ENCODE results near the gene AMZ1. TPM values are rescaled to one million over a fixed set of nuclear protein-coding genes. Genes with fewer than 3 reads are reported as not detected.

AMZ1 gene
- total RNA-seq, 4 donors from 2014 or later, result 0.39 to 1.7 (median 1.2) TPM

DNA sequence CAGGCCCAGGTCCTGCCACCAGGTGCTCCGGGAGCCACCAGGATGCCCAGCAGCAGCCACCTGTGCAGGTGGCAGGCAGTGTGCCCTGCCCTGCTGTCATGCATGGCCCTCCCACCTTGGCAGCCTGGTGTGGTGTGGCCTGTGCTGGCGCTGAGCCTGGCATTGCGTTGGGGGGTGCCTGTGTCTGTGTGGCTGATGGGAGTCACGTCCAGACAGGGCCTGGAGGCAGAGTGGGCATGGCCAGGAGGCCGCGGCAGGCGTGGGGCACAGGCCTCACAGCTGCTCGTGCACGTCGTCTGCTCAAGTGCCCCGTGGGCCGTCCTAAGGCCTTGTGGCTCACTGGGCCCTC, 47.5 kb upstream of the AMZ1 start:
- no peaks in the 10 kb centered on the region for H3K36me3 ChIP-seq
- H3K27ac ChIP-seq, result peak overlapping the region in 2 of 4 donors; percentile 70 to 76
- peaks cover 0 to 89% (median 61%) of the 10 kb centered on the region in 4 donors for H3K4me1 ChIP-seq
- WGBS, 2 donors, result 86% methylated on average over 5 of the region's 12 CpGs; no CpG with 5 or more reads in 1 of the 2 donors
- H3K4me3 ChIP-seq, result no peak overlapping the region
- no peaks in the 10 kb centered on the region for H3K27me3 ChIP-seq
- H3K9me3 ChIP-seq, result no peaks in the 10 kb centered on the region
- DNase-seq (ENCODE audit: low spot score in 2 of 2), result no peak
- TF ChIP-seq, protein P1, sequence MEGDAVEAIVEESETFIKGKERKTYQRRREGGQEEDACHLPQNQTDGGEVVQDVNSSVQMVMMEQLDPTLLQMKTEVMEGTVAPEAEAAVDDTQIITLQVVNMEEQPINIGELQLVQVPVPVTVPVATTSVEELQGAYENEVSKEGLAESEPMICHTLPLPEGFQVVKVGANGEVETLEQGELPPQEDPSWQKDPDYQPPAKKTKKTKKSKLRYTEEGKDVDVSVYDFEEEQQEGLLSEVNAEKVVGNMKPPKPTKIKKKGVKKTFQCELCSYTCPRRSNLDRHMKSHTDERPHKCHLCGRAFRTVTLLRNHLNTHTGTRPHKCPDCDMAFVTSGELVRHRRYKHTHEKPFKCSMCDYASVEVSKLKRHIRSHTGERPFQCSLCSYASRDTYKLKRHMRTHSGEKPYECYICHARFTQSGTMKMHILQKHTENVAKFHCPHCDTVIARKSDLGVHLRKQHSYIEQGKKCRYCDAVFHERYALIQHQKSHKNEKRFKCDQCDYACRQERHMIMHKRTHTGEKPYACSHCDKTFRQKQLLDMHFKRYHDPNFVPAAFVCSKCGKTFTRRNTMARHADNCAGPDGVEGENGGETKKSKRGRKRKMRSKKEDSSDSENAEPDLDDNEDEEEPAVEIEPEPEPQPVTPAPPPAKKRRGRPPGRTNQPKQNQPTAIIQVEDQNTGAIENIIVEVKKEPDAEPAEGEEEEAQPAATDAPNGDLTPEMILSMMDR (IDR thresholded peaks at IDR 0.05), result no peak
- TF ChIP-seq POLR2A (IDR thresholded peaks at IDR 0.05) (no peak), EP300 (IDR thresholded peaks at IDR 0.05) (no peak)

DNA sequence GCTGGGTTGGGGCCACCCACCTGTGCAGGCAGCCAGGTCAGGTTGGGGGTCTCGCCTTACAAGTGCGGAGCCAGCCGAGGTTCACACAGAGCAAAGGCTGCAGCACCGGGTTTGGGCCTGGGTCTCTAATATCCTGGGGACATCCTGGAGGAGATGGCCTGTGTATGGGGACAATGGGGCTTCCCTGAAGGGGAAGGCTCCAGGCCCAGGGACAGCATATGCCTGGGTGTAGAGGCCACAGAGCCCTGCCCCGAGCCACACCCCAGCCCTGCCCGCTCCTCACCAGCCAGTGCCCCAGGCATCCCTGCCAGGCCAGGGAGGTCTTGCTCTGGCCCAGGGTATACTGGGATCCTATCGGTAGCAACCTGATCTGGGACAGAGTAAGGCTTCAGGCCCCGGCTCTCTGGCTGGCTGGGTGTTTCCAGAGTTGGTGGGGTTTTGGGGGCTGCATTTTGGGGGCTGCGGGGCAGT, 47.1 kb upstream of the AMZ1 start:
- Histone ChIP-seq H3K27me3 (no peaks in the 10 kb centered on the region), H3K36me3 (no peaks in the 10 kb centered on the region), H3K4me1 (peaks cover 0 to 84% (median 61%) of the 10 kb centered on the region in 4 donors), H3K9me3 (no peaks in the 10 kb centered on the region), H3K27ac (peak overlapping the region in 3 of 4 donors; percentile 49 to 76 (median 70)), H3K4me3 (peak overlapping the region in 2 of 4 donors; percentile 22 to 37)
- WGBS, 2 donors, result 76 to 87% methylated on average over 3 to 5 of the region's 9 CpGs
- TF ChIP-seq, protein P1 (IDR thresholded peaks at IDR 0.05), result no peak
- TF ChIP-seq POLR2A (IDR thresholded peaks at IDR 0.05) (no peak), EP300 (IDR thresholded peaks at IDR 0.05) (no peak)
- no peak for DNase-seq (ENCODE audit: low spot score in 2 of 2)

DNA sequence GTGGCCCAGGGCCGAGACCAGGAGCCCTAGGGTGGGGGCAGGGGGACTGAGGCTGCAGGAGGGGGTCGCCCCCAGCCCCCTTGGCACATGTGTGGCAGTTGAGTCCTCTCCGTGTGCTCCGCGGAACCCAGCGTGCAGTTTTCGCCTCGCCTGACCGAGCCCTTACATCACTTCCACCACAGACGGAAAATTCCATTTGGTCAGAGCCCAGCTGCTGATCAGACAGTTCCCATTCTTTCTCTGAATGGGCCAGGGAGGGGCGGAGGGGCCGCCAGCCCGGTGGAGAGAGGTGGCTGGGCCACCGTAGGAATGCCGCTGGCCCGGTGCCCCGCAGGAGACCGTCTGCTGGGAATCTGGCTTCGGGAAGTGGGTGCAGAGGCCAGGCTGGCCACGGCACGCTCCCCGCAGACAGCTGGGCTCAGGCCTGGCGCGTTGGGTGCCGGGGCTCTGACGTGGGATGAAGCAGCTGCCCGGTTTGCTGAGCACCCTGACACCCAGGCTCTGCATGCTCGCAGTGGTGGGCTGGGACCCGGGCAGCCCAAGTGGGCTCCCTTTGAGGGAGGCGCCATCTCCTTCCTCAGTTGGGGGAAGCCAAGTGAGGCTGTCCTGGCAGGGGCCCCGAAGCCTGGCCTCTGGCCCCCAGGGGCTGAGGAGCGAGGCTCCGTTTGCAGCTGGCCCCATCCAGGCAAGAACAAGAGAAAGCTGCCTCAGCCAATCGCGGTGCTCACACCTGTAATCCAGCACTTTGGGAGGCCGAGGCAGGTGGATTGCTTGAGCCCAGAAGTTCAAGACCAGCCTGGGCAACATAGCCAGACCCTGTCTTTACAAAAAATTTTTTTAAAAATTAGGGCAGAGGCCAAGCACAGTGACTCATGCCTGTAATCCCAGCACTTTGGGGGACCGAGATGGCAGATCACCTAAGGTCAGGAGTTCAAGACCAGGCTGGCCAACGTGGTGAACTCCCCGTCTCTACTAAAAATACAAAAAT, 46.3 kb upstream of the AMZ1 start:
- 30 to 33% methylated on average over 33 to 36 of the region's 39 CpGs for WGBS, 2 donors
- Histone ChIP-seq H3K27ac (peak overlapping the region in 3 of 4 donors; percentile 49 to 76 (median 70)), H3K36me3 (peaks cover 0 to 2% (median 0%) of the 10 kb centered on the region in 3 donors), H3K9me3 (no peaks in the 10 kb centered on the region), H3K27me3 (no peaks in the 10 kb centered on the region), H3K4me1 (peaks cover 0 to 76% (median 59%) of the 10 kb centered on the region in 4 donors), H3K4me3 (peak overlapping the region in 2 of 4 donors; percentile 22 to 37)
- DNase-seq (ENCODE audit: low spot score in 2 of 2), result peak; percentile 71 to 81
- TF ChIP-seq POLR2A (IDR thresholded peaks at IDR 0.05) (peak in 1 of 2 donors; percentile 20), EP300 (IDR thresholded peaks at IDR 0.05) (peak; percentile 91 to 98)
- TF ChIP-seq, protein P1 (IDR thresholded peaks at IDR 0.05), result peak in 1 of 5 experiments; percentile 28

DNA sequence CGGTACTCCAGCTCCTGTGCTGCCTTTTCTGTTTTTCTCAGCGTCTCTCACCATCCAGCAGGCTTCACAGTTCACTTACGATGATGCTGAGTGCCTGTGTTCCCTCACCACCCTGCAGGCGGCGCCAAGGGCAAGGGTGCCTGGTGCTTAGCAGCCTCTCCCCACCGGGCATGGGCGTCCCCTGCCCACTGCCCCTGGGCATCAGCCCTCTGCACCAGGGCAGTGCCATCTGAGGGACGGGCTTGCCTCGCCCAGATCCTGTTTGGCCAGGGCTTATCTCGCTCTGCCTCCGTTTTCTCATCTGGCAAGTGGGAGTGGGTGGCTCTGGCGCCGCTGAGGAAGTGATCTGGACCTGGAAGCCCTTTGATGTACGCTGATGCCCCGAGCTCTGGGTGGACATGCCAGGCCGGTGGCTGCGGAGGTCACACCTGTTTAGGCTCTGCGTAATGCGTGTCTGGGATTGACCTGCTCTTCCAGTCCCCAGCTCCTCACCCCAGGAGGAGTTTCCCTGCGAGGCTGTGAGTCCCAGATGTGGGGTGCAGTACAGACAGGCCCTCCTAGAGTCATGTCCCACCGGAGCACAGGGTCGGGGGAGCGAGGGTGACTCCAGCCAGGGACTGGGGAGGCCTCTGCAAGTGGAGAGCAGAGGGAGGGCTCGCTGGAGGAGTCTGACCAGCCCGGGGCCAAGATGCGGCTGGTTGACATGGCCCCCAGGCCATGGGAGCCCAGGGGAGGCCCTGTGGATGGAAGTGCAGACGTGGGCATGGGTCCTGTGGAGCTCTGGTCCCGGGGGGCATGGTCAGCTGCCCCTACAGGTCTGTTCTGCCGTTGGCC, 44.4 kb upstream of the AMZ1 start:
- Histone ChIP-seq H3K4me3 (no peak overlapping the region), H3K36me3 (peaks cover 0 to 21% (median 9%) of the 10 kb centered on the region in 3 donors), H3K9me3 (no peaks in the 10 kb centered on the region), H3K27me3 (no peaks in the 10 kb centered on the region), H3K4me1 (peaks cover 0 to 57% (median 42%) of the 10 kb centered on the region in 4 donors), H3K27ac (peak overlapping the region in 1 of 4 donors; percentile 27)
- no peak for DNase-seq (ENCODE audit: low spot score in 2 of 2)
- TF ChIP-seq EP300 (IDR thresholded peaks at IDR 0.05) (no peak), POLR2A (IDR thresholded peaks at IDR 0.05) (no peak)
- TF ChIP-seq, protein P1 (IDR thresholded peaks at IDR 0.05), result no peak
- WGBS, 2 donors, result 70 to 94% methylated on average over 15 to 29 of the region's 29 CpGs
